Measurements from ENCODE around the gene LMOD1.

DNA sequence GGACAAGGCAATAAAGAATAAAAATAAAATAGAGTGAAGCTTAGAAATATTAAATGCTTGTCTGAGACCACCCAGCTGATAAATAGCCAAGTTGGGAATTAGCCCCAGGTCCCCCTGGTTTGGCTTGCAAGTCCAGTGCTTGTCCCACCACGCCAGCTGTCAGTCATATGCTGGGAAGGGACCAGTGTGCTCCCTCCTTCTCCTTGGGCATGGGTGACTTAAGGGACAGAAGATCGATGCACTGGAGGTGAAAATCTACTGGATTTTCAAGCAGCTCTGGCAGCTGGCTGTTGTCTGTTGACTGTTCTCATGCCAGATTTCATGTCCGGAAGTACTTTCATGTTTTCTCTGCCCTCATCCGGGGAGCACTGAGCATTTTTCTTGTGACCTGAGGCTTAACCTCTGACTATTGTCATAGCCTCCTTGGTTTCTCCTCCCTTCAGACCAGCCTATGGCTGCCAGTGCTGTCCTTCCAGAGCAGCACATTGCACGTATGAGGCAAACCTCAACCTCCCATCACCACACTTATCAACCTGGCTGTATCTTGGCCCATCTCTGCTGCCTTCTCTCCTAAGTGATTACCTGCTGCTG lies 12.4 kb downstream of the LMOD1 start:
- TF ChIP-seq POLR2AphosphoS5 (IDR thresholded peaks at IDR 0.05; ENCODE audit: low read depth, low read length) (no peak), POU2F2 (IDR thresholded peaks at IDR 0.05; ENCODE audit: low read depth, low read length) (no peak), POLR2A (IDR thresholded peaks at IDR 0.05; ENCODE audit: low read depth, low read length) (no peak)
